Stimulated activated CD8-positive, alpha-beta memory T cell treated with anti-CD3 and anti-CD28 coated beads, Interleukin-12 subunit alpha, Interleukin-12 subunit beta, amount 100 ng/mL, for 24 hours (primary cell): ENCODE measurements around the gene POU4F3.

Experiments used
- DNase-seq: peaks from one replicate; pipeline ENCODE4 v3.0.0-alpha.2; 2020; ENCODE audit errors: extremely low read depth

POU4F3 gene

GRCh38 chr5:146340260-146341081, 1.8 kb downstream of the POU4F3 start:
- DNase-seq = no peak

GRCh38 chr5:146341854-146342253, 3.2 kb downstream of the POU4F3 start:
- DNase-seq = no peak

GRCh38 chr5:146342519-146342881, 3.9 kb downstream of the POU4F3 start:
- no peak for DNase-seq

- DNase-seq = no peak
Measured at GRCh38 chr5:146342882-146343865, 4.5 kb downstream of the POU4F3 start.

- no peak for DNase-seq
Measured at GRCh38 chr5:146344155-146345118, 5.8 kb downstream of the POU4F3 start.

GRCh38 chr5:146345240-146345577, 6.6 kb downstream of the POU4F3 start:
- DNase-seq = no peak

- no peak for DNase-seq
Measured at GRCh38 chr5:146345578-146346366, 7.1 kb downstream of the POU4F3 start.

- no peak for DNase-seq
Measured at GRCh38 chr5:146357126-146357525, 18.5 kb downstream of the POU4F3 start.

GRCh38 chr5:146359836-146360235, 21.2 kb downstream of the POU4F3 start:
- DNase-seq = no peak

GRCh38 chr5:146363161-146363874, 24.7 kb downstream of the POU4F3 start:
- DNase-seq = no peak

GRCh38 chr5:146365618-146366017, 27.0 kb downstream of the POU4F3 start:
- DNase-seq = no peak

- DNase-seq = no peak
Measured at GRCh38 chr5:146366904-146367303, 28.3 kb downstream of the POU4F3 start.

- DNase-seq = no peak
Measured at GRCh38 chr5:146368137-146368536, 29.5 kb downstream of the POU4F3 start.

- DNase-seq = no peak
Measured at GRCh38 chr5:146369691-146370090, 31.1 kb downstream of the POU4F3 start.

- DNase-seq = no peak
Measured at GRCh38 chr5:146376821-146377220, 38.2 kb downstream of the POU4F3 start.

- no peak for DNase-seq
Measured at GRCh38 chr5:146378986-146379385, 40.3 kb downstream of the POU4F3 start.

- DNase-seq = no peak
Measured at GRCh38 chr5:146380714-146381113, 42.1 kb downstream of the POU4F3 start.

- no peak for DNase-seq
Measured at GRCh38 chr5:146388386-146388785, 49.7 kb downstream of the POU4F3 start.

- no peak for DNase-seq
Measured at GRCh38 chr5:146390469-146390868, 51.8 kb downstream of the POU4F3 start.
